ENCODE measurements around the gene ABCA2. TPM values are rescaled to one million over a fixed set of nuclear protein-coding genes. Genes with fewer than 3 reads are reported as not detected.

ABCA2 gene
- total and polyA plus RNA-seq, 9 of the 15 experiments (the other 6 are each of a cell fraction or from before 2014, with no cell fraction given) = 0.69 to 16.3 (median 6.1) TPM; not detected in 2

GRCh38 chr9:137049544-137050449 lies 21.8 kb upstream of the ABCA2 start (continued):
- TF ChIP-seq RCOR1 (IDR thresholded peaks at IDR 0.05; ENCODE audit: borderline replicate concordance in 1 of 2, low read depth in 2 of 2, low read length in 2 of 2) (0 out of 4 replicates have a peak, but pooled peaks of 1 of the 2 experiments have one; percentile 37), CEBPG (CRISPR knock-in tag; IDR thresholded peaks at IDR 0.05) (no peak), CEBPG (tag; conservative IDR thresholded peaks at IDR 0.05 in 1 of 2, IDR thresholded peaks at IDR 0.05 in 1 of 2) (no peak), ZNF175 (CRISPR knock-in tag; IDR thresholded peaks at IDR 0.05; ENCODE audit: low read depth) (no peak), RBM15 (IDR thresholded peaks at IDR 0.05; ENCODE audit: insufficient read depth, low read length) (no peak), SREBF1 (IDR thresholded peaks at IDR 0.05; ENCODE audit: borderline replicate concordance, low read depth, low read length) (no peak), SAFB2 (IDR thresholded peaks at IDR 0.05; ENCODE audit: borderline replicate concordance, low read depth, low read length, severe bottlenecking) (no peak), ZNF24 (IDR thresholded peaks at IDR 0.05) (no peak), POLR3A (IDR thresholded peaks at IDR 0.05; ENCODE audit: borderline replicate concordance, extremely low read depth, insufficient read depth, insufficient read length) (no peak), BRCA1 (IDR thresholded peaks at IDR 0.05) (no peak), BRCA1 (CRISPR knock-in tag; IDR thresholded peaks at IDR 0.05) (no peak), PATZ1 (CRISPR knock-in tag; IDR thresholded peaks at IDR 0.05; ENCODE audit: borderline replicate concordance) (no peak), HLTF (IDR thresholded peaks at IDR 0.05) (no peak), TBP (optimal IDR thresholded peaks at IDR 0.05; ENCODE audit: low read depth, low read length) (no peak), NFIX (CRISPR knock-in tag; IDR thresholded peaks at IDR 0.05; ENCODE audit: low read depth) (no peak)
- TF ChIP-seq, protein P1, sequence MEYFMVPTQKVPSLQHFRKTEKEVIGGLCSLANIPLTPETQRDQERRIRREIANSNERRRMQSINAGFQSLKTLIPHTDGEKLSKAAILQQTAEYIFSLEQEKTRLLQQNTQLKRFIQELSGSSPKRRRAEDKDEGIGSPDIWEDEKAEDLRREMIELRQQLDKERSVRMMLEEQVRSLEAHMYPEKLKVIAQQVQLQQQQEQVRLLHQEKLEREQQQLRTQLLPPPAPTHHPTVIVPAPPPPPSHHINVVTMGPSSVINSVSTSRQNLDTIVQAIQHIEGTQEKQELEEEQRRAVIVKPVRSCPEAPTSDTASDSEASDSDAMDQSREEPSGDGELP (CRISPR knock-in tag; IDR thresholded peaks at IDR 0.05; ENCODE audit: borderline replicate concordance) = peak; percentile 68; the same call in 1 of the 2 replicates
- TF ChIP-seq, protein P2, sequence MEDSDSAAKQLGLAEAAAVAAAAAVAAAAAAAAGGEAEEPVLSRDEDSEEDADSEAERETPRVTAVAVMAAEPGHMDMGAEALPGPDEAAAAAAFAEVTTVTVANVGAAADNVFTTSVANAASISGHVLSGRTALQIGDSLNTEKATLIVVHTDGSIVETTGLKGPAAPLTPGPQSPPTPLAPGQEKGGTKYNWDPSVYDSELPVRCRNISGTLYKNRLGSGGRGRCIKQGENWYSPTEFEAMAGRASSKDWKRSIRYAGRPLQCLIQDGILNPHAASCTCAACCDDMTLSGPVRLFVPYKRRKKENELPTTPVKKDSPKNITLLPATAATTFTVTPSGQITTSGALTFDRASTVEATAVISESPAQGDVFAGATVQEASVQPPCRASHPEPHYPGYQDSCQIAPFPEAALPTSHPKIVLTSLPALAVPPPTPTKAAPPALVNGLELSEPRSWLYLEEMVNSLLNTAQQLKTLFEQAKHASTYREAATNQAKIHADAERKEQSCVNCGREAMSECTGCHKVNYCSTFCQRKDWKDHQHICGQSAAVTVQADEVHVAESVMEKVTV (CRISPR knock-in tag; IDR thresholded peaks at IDR 0.05) = no peak
- TF ChIP-seq, protein P3, sequence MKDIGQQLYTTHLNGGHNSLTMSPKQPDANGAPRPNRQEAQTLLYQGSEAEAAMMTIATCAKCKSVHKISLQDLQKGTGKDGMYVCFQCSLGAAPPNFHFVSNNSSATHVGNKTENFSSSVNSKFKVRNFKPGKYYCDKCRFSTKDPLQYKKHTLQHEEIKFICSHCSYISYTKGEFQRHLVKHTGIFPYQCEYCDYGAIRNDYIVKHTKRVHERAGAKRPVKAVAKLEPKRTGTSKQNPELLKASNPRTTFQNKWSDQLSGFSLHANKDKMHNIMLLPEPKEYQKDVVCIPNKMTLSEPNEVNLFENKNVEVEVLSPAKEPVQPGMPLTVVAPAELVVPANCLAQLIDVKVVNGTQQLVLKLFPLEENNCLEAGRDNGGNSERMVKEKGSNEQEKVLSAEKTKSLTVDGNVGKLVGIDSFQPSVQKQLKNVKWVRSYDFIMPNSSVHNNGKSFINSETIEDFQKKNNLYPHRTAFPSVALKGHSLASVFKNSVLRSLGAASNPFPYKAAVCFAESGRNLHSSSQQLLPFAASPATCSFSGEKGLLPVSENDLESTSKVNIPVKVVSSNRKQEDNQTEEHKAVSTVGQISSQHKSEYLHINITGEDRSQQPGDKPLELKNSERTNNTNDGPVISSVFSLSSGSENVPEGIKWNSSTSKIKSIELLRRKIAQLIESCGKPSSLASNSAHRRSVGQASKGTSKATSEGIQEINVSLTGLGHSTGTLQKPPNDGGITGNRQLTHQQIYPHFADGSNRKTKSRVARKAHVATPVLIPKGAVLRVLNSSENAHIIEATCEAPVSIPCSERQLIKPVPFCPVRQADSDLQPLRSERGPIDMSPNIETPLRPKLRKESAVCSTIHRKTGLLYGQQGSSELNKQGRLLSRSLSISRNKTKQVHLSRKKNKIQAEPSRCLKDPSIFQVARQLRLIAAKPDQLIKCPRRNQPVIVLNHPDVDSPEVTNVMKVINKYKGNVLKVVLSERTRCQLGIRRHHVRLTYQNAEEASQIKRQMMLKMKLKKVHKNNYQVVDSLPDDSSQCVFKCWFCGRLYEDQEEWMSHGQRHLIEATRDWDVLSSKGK (CRISPR knock-in tag; IDR thresholded peaks at IDR 0.05) = no peak
